K562 (cell line): ENCODE measurements around the gene CD151. TPM values are rescaled to one million over a fixed set of nuclear protein-coding genes. Genes with fewer than 3 reads are reported as not detected.

Source experiments
- ARID4B ChIP-seq: sonication (generic); formaldehyde crosslinking; IDR thresholded peaks from 2 replicates; pipeline ENCODE4 v1.8.0; 2022; ENCODE audit warnings: mild to moderate bottlenecking, missing genetic modification reagents
- ATF7 ChIP-seq: fragments of 450-650 bp; IDR thresholded peaks from 2 replicates; pipeline ENCODE4 v1.7.1; 2014; ENCODE audit warnings: mild to moderate bottlenecking, moderate library complexity
- C11orf30 ChIP-seq: fragments of 450-650 bp; IDR thresholded peaks from 2 replicates; pipeline ENCODE4 v1.6.1; 2016; ENCODE audit warnings: low read depth, mild to moderate bottlenecking
- E2F3 ChIP-seq: fragments of 250-450 bp; sonication (Bioruptor Pico); IDR thresholded peaks from 2 replicates; pipeline ENCODE4 v1.4.0; 2020; ENCODE audit warnings: mild to moderate bottlenecking
- ETS2 ChIP-seq: IDR thresholded peaks from 2 replicates; pipeline ENCODE4 v1.6.1; 2016; ENCODE audit warnings: borderline replicate concordance, missing genetic modification characterization, mild to moderate bottlenecking, moderate library complexity, missing compliant biosample characterization; ENCODE audit not compliant: poor library complexity, severe bottlenecking
- FUS ChIP-seq: fragments of 200-400 bp; formaldehyde crosslinking; optimal IDR thresholded peaks from 2 replicates; pipeline ENCODE3; 2017; ENCODE audit warnings: low read depth, low read length
- HNRNPL ChIP-seq: fragments of 200-400 bp; formaldehyde crosslinking; IDR thresholded peaks from 2 replicates; pipeline ENCODE4 v1.6.1; 2017; ENCODE audit warnings: low read depth, mild to moderate bottlenecking, low read length
- KLF1 ChIP-seq: fragments of 450-650 bp; IDR thresholded peaks from 2 replicates; pipeline ENCODE4 v1.6.1; 2016; ENCODE audit warnings: missing genetic modification characterization, missing compliant biosample characterization
- NCOR1 ChIP-seq: fragments of 450-650 bp; IDR thresholded peaks from 2 replicates; pipeline ENCODE4 v1.6.1; 2016; ENCODE audit warnings: mild to moderate bottlenecking, moderate library complexity
- NEUROD1 ChIP-seq: fragments of 150-350 bp; IDR thresholded peaks from 2 replicates; pipeline ENCODE4 v1.6.1; 2014; ENCODE audit warnings: borderline replicate concordance, low read length, low read depth; ENCODE audit not compliant: partially characterized antibody
- NR1H2 ChIP-seq: sonication (generic); formaldehyde crosslinking; IDR thresholded peaks from 2 replicates; pipeline ENCODE4 v1.4.0; 2020; ENCODE audit warnings: mild to moderate bottlenecking, missing genetic modification reagents
- NR2C2 ChIP-seq, 2 experiments: fragments of 200-800 bp in 1 of 2; sonication (Bioruptor generic) in 1 of 2; sonication (generic) in 1 of 2; formaldehyde crosslinking in 1 of 2; IDR thresholded peaks; 2 replicates each; pipeline versions ENCODE4 v1.6.1 to v1.8.0; 2016 to 2022; ENCODE audit warnings: mild to moderate bottlenecking in 1 of 2, missing compliant biosample characterization in 1 of 2, missing genetic modification characterization in 1 of 2, missing genetic modification reagents in 1 of 2
- PKNOX1 ChIP-seq: fragments of 450-650 bp; IDR thresholded peaks from 2 replicates; pipeline ENCODE4 v1.6.1; 2016
- POLR2AphosphoS5 ChIP-seq: IDR thresholded peaks from 2 replicates; pipeline ENCODE4 v1.6.1; 2011; ENCODE audit warnings: mild to moderate bottlenecking, low read depth, low read length, moderate library complexity; ENCODE audit not compliant: control insufficient read depth, insufficient read depth
- POLR2H ChIP-seq: IDR thresholded peaks from 2 replicates; pipeline ENCODE4 v1.6.1; 2016; ENCODE audit warnings: missing genetic modification characterization, low read depth, mild to moderate bottlenecking, control low read depth, missing compliant biosample characterization, moderate library complexity
- SAFB ChIP-seq: fragments of 200-400 bp; formaldehyde crosslinking; IDR thresholded peaks from 2 replicates; pipeline ENCODE4 v1.6.1; 2017; ENCODE audit warnings: low read depth, low read length, borderline replicate concordance
- SAP30 ChIP-seq: fragments of 200-600 bp; sonication (generic); IDR thresholded peaks from 2 replicates; pipeline ENCODE4 v1.6.1; 2012; ENCODE audit warnings: borderline replicate concordance, low read depth, mild to moderate bottlenecking, moderate library complexity, low read length, control low read depth, inconsistent platforms; ENCODE audit not compliant: insufficient read depth, poor library complexity, severe bottlenecking
- TOE1 ChIP-seq, 2 experiments: fragments of 450-650 bp in 1 of 2; sonication (generic) in 1 of 2; formaldehyde crosslinking in 1 of 2; IDR thresholded peaks; 2 replicates each; pipeline versions ENCODE4 v1.7.1 to v1.8.0; 2016 to 2022; ENCODE audit warnings: borderline replicate concordance in 2 of 2, mild to moderate bottlenecking in 2 of 2, antibody characterized with exemption in 1 of 2, inconsistent platforms in 1 of 2, low read depth in 1 of 2, missing genetic modification reagents in 1 of 2, moderate library complexity in 1 of 2
- TRIM24 ChIP-seq, 2 experiments: fragments of 450-650 bp; IDR thresholded peaks; 2 replicates each; pipeline ENCODE4 v1.6.1; 2016
- ZNF133 ChIP-seq: fragments of 250-450 bp; sonication (Bioruptor Pico); IDR thresholded peaks from 2 replicates; pipeline ENCODE4 v1.4.0; 2020; ENCODE audit warnings: mild to moderate bottlenecking
- ZNF583 ChIP-seq: fragments of 250-450 bp; sonication (Bioruptor Pico); IDR thresholded peaks from 2 replicates; pipeline ENCODE4 v1.4.0; 2020
- ZNF76 ChIP-seq: fragments of 250-450 bp; sonication (Bioruptor Pico); IDR thresholded peaks from 2 replicates; pipeline ENCODE4 v1.4.0; 2020; ENCODE audit warnings: mild to moderate bottlenecking, moderate library complexity, borderline replicate concordance
- polyA plus RNA-seq, 8 experiments: library from polyadenylated mRNA; depleted of rRNA in 4 of 8; stranded (reverse) in 5 of 8; unstranded in 3 of 8; fragments of >200 nt; fragmentation: Nextera tagmentation in 2 of 8; fragmentation: Illumina TruSeq in 1 of 8; extraction: Ambion mirVana in 2 of 8; extraction: Trizol in 1 of 8; gene quantifications; 2 replicates each; pipeline versions ENCODE4 v1.2.1 to v1.2.3, GENCODE V29; 2011 to 2014; ENCODE audit warnings: inconsistent platforms in 1 of 8, missing spikeins in 1 of 8
- total RNA-seq, 7 experiments: library from RNA; depleted of rRNA in 6 of 7; stranded (reverse); fragments of >200 nt in 6 of 7; fragmentation: Illumina TruSeq in 2 of 7; extraction: Trizol in 2 of 7; gene quantifications; 2 replicates each; pipeline versions ENCODE4 v1.2.1 to v1.2.3, GENCODE V29; 2011 to 2021; ENCODE audit warnings: low replicate concordance in 1 of 7

Gene CD151
- total and polyA plus RNA-seq, 9 of the 15 experiments (the other 6 are each of a cell fraction or from before 2014, with no cell fraction given) = 2.3 to 187 (median 140) TPM

- TF ChIP-seq ZNF583 (0 out of 2 replicates have a peak, but pooled peaks have one; percentile 12), HNRNPL (no peak), ZNF133 (CRISPR knock-in tag) (no peak), NR2C2 (CRISPR knock-in tag; IDR thresholded peaks at IDR 0.05) (peak; percentile 40), NR2C2 (tag; IDR thresholded peaks at IDR 0.05) (no peak; the same call in 1 of the 2 replicates), TRIM24 (IDR thresholded peaks at IDR 0.05) (peak in 1 of 2 experiments; percentile 73; a peak in 2 of 4 replicates), ARID4B (CRISPR knock-in tag) (peak; percentile 97), PKNOX1 (peak; percentile 97), POLR2H (tag) (peak; percentile 96), TOE1 (IDR thresholded peaks at IDR 0.05; ENCODE audit: borderline replicate concordance) (peak; percentile 98; the same call in 1 of the 2 replicates), TOE1 (CRISPR knock-in tag; IDR thresholded peaks at IDR 0.05; ENCODE audit: borderline replicate concordance, low read depth) (no peak), NCOR1 (0 out of 2 replicates have a peak, but pooled peaks have one; percentile 18), ZNF76 (CRISPR knock-in tag) (no peak), SAFB (peak; percentile 40; the same call in 1 of the 2 replicates), SAP30 (peak; percentile 89), ATF7 (peak; percentile 100), E2F3 (CRISPR knock-in tag) (peak; percentile 47; the same call in 1 of the 2 replicates), NR1H2 (CRISPR knock-in tag) (peak; percentile 20; the same call in 1 of the 2 replicates), ETS2 (tag) (no peak), KLF1 (tag) (peak; percentile 62; the same call in 1 of the 2 replicates), FUS (peak; percentile 65), POLR2AphosphoS5 (peak; percentile 86), C11orf30 (peak; percentile 55; the same call in 1 of the 2 replicates), NEUROD1 (peak; percentile 92)
Observed at GRCh38 chr11:842370-843002, 9.7 kb downstream of the CD151 start, which contains the start of the genes POLR2L and TSPAN4 (continued).
